Gastroesophageal sphincter (tissue), 4 donors: ENCODE data around the gene NPC1. TPM values are rescaled to one million over a fixed set of nuclear protein-coding genes. Genes with fewer than 3 reads are reported as not detected.

Experiments used
- ATAC-seq: fragments of 150-250 bp; one replicate; pipeline ENCODE4 v1.9.1; 2016; ENCODE audit warnings: mild to moderate bottlenecking, moderate library complexity
- H3K27ac ChIP-seq, 4 donors: fragments of 200-600 bp; sonication (generic) in 3 of 4; 1 replicate in 3 of 4; 2 replicates in 1 of 4; pipeline ENCODE4 v1.5.1; 2016 to 2019
- H3K27me3 ChIP-seq: fragments of 200-600 bp; sonication (generic); one replicate; pipeline ENCODE4 v1.5.1; 2019
- H3K36me3 ChIP-seq, 2 donors: fragments of 200-600 bp; sonication (generic); one replicate each; pipeline ENCODE4 v1.5.1; 2019; ENCODE audit warnings: control low read depth in 1 of 2
- H3K4me1 ChIP-seq, 3 donors: fragments of 200-600 bp; sonication (generic); 1 replicate in 2 of 3; 2 replicates in 1 of 3; pipeline ENCODE4 v1.5.1; 2016 to 2019; ENCODE audit warnings: control low read depth in 2 of 3
- H3K4me3 ChIP-seq, 2 donors: fragments of 200-600 bp; sonication (generic); one replicate each; pipeline ENCODE4 v1.5.1; 2019; ENCODE audit warnings: mild to moderate bottlenecking in 1 of 2, moderate library complexity in 1 of 2
- H3K9me3 ChIP-seq, 3 donors: fragments of 200-600 bp; sonication (generic); one replicate each; pipeline ENCODE4 v1.5.1; 2017 to 2019; ENCODE audit warnings: control low read depth in 2 of 3
- EP300 ChIP-seq: sonication (generic); formaldehyde crosslinking; IDR thresholded peaks from one replicate; pipeline ENCODE4 v1.6.1; 2017; ENCODE audit warnings: antibody characterized with exemption, mild to moderate bottlenecking
- POLR2A ChIP-seq, 2 donors: fragments of 450-650 bp; IDR thresholded peaks; one replicate each; pipeline ENCODE4 v1.6.1; 2017; ENCODE audit warnings: antibody characterized with exemption in 2 of 2, mild to moderate bottlenecking in 2 of 2, moderate library complexity in 1 of 2
- POLR2AphosphoS5 ChIP-seq: sonication (generic); formaldehyde crosslinking; IDR thresholded peaks from one replicate; pipeline ENCODE4 v1.6.1; 2017; ENCODE audit warnings: antibody characterized with exemption
- WGBS, 2 donors: methylation state at CpG; one replicate each; pipeline ENCODE4 v1.1.5; 2018; ENCODE audit warnings: low coverage in 1 of 2; 5-methylcytosine and 5-hydroxymethylcytosine counted together
- total RNA-seq, 4 donors: library from RNA; depleted of rRNA; stranded (reverse); fragments of >200 nt; gene quantifications; one replicate each; pipeline ENCODE4 v1.1.0, GENCODE V29; 2016
- TF ChIP-seq, protein P1 (sequence below), 4 experiments: fragments of 200-600 bp in 2 of 4; fragments of 450-650 bp in 2 of 4; sonication (generic) in 1 of 4; IDR thresholded peaks; one replicate each; pipeline ENCODE4 v1.5.1; 2017 to 2019; ENCODE audit warnings: antibody characterized with exemption in 4 of 4, mild to moderate bottlenecking in 2 of 4, moderate library complexity in 2 of 4

The NPC1 gene
- total RNA-seq, 4 donors from 2014 or later: 35.6 to 63.2 (median 51.9) TPM

DNA sequence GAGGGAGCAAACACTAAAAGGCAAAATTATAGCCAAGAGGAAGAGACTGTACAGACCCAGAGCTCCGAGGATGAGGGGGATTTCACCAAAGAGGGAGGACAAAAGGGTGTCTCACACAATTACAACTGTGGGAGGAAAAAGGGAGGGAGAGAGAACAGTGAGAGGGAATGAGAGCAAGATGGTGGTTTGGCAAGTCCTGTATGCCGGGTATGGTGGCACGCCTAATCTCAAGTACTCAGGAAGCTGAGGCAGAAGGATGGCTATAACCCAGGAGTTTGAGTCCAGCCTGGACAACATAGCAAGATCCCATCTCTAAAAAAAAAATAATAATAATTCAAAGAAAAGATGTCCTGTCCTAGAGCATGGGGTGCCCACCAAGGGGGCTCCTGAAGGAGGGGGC is 34.3 kb downstream of the NPC1 start:
- H3K27me3 ChIP-seq: no peaks in the 10 kb centered on the region
- no peak overlapping the region for H3K4me3 ChIP-seq
- 46% methylated on average over 3 of the region's 3 CpGs; no CpG with 5 or more reads in 1 of the 2 donors for WGBS, 2 donors
- H3K36me3 ChIP-seq: peaks cover 0 to 98% of the 10 kb centered on the region in 2 donors
- no peaks in the 10 kb centered on the region for H3K9me3 ChIP-seq
- no peaks in the 10 kb centered on the region for H3K4me1 ChIP-seq
- H3K27ac ChIP-seq: no peak overlapping the region
- ATAC-seq: no peak
- TF ChIP-seq EP300 (no peak), POLR2A (IDR thresholded peaks at IDR 0.05) (no peak), POLR2AphosphoS5 (no peak)
- TF ChIP-seq, protein P1, sequence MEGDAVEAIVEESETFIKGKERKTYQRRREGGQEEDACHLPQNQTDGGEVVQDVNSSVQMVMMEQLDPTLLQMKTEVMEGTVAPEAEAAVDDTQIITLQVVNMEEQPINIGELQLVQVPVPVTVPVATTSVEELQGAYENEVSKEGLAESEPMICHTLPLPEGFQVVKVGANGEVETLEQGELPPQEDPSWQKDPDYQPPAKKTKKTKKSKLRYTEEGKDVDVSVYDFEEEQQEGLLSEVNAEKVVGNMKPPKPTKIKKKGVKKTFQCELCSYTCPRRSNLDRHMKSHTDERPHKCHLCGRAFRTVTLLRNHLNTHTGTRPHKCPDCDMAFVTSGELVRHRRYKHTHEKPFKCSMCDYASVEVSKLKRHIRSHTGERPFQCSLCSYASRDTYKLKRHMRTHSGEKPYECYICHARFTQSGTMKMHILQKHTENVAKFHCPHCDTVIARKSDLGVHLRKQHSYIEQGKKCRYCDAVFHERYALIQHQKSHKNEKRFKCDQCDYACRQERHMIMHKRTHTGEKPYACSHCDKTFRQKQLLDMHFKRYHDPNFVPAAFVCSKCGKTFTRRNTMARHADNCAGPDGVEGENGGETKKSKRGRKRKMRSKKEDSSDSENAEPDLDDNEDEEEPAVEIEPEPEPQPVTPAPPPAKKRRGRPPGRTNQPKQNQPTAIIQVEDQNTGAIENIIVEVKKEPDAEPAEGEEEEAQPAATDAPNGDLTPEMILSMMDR (IDR thresholded peaks at IDR 0.05): no peak

DNA sequence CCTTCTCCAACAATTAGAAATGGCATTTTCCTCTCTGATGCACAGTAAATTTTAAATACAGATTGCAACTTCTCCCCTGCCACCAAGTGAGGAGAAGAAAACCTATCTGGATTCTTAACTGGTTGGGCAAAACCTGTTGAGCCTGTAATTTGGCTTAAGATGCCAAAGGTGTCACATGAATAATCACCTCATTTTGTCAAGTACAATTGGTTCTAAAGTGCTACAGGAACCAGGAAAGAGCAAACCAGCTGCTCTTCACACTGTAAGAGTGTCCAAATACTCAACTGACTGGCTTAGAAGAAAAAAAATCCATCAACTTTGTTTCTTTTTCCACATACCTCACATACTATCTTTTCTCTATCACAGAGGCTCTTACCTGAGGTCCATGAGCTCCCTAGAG is 35.4 kb downstream of the NPC1 start:
- no peak overlapping the region for H3K4me3 ChIP-seq
- H3K36me3 ChIP-seq: peaks cover 0 to 97% of the 10 kb centered on the region in 2 donors
- H3K4me1 ChIP-seq: no peaks in the 10 kb centered on the region
- H3K27ac ChIP-seq: no peak overlapping the region
- no peaks in the 10 kb centered on the region for H3K9me3 ChIP-seq
- no peak for TF ChIP-seq EP300
- no peak for TF ChIP-seq POLR2AphosphoS5
- TF ChIP-seq POLR2A (IDR thresholded peaks at IDR 0.05): no peak
- TF ChIP-seq, protein P1 (IDR thresholded peaks at IDR 0.05): no peak
- no peaks in the 10 kb centered on the region for H3K27me3 ChIP-seq
- no peak for ATAC-seq

DNA sequence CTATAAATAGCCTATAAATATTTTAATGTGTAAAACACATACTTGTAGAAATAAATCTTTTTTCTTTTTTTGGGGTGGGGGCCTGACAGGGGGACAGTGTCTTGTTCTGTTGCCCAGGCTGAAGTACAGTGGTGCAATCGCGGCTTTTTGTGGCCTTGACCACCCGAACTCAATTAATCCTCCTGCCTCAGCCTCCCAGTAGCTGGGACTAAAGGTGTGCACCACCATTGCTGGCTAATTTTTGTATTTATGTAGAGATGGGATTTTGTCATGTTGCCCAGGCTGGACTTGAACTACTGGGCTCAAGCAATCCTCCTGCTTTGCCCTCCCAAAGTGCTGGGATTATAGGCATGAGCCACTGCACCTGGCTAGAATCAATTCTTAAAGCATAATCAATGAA is 37.6 kb downstream of the NPC1 start:
- no peak for TF ChIP-seq EP300
- no peak for ATAC-seq
- Histone ChIP-seq H3K27me3 (no peaks in the 10 kb centered on the region), H3K27ac (no peak overlapping the region), H3K4me3 (no peak overlapping the region), H3K9me3 (no peaks in the 10 kb centered on the region), H3K36me3 (peaks cover 0 to 97% of the 10 kb centered on the region in 2 donors), H3K4me1 (no peaks in the 10 kb centered on the region)
- WGBS, 2 donors: 96 to 100% methylated on average over 1 to 3 of the region's 3 CpGs

DNA sequence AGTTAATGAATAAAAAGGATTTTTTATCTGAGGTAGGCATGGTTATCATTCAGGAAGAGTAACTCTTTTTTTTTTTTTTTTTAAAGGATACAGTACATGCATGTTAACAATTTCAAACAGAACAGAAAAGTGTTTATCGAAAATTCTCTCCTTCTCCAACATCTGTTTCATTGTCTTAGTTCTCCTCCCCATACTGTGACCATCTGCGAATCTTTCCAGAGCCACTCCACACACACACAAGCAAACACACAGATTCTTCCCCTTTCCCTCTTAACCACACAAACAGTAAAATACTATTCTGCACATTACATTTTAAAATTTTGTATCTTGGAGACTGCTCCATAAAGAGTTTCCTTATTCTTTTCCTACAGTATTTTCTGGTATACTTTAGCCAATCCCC is 38.0 kb downstream of the NPC1 start:
- Histone ChIP-seq H3K4me3 (no peak overlapping the region), H3K9me3 (no peaks in the 10 kb centered on the region), H3K27me3 (no peaks in the 10 kb centered on the region), H3K36me3 (peaks cover 0 to 97% of the 10 kb centered on the region in 2 donors), H3K27ac (no peak overlapping the region), H3K4me1 (no peaks in the 10 kb centered on the region)
- 61 to 69% methylated on average over 2 of the region's 2 CpGs for WGBS, 2 donors
- TF ChIP-seq POLR2AphosphoS5 (no peak), POLR2A (IDR thresholded peaks at IDR 0.05) (no peak)
- TF ChIP-seq, protein P1 (IDR thresholded peaks at IDR 0.05): no peak
- ATAC-seq: no peak

DNA sequence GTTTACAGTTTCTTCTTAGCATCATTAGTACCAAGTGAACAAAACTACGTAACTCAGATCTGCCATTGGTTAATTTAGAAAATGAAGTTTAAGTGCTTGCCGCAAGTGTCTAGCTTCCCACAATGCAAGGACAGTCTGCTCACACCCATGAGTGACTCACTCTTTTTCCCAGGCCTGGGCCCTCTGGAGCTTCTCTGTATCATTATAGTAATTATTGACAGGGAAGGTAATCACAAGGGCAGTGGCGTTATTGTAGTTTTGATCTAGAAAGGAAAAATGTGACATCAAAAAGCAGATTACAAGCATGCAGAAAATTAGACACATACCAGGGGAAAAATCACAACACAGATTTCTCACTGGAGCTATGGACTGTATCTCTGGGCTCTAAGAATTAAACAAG is 38.5 kb downstream of the NPC1 start:
- no peak for TF ChIP-seq EP300
- TF ChIP-seq POLR2A (IDR thresholded peaks at IDR 0.05): no peak
- TF ChIP-seq, protein P1 (IDR thresholded peaks at IDR 0.05): no peak
- TF ChIP-seq POLR2AphosphoS5: no peak

More for the DNA sequence above, 38.5 kb downstream of the NPC1 start:
- no peak for ATAC-seq
- no peak overlapping the region for H3K27ac ChIP-seq
- no peak overlapping the region for H3K4me3 ChIP-seq
- no peaks in the 10 kb centered on the region for H3K9me3 ChIP-seq
- H3K36me3 ChIP-seq: peaks cover 0 to 97% of the 10 kb centered on the region in 2 donors
- no peaks in the 10 kb centered on the region for H3K4me1 ChIP-seq
- H3K27me3 ChIP-seq: no peaks in the 10 kb centered on the region
- WGBS, 2 donors: 57 to 71% methylated on average over 3 of the region's 3 CpGs
